Astrocyte of the spinal cord (primary cell): ENCODE measurements around the gene TMEM240.
"Not testable (repeated sequence)": the region's sequence is repeated elsewhere in the genome, so short reads cannot be mapped to it uniquely, and the experiment has no call there.

ENCODE experiments used
- DNase-seq: peaks from one replicate; pipeline ENCODE4 v3.0.0; 2011; ENCODE audit warnings: low read depth, low spot score
- H3K4me3 ChIP-seq: 2 replicates; pipeline ENCODE4 v1.5.1; 2011; ENCODE audit warnings: low read depth, mild to moderate bottlenecking, low read length, moderate library complexity
- CTCF ChIP-seq: IDR thresholded peaks from 2 replicates; pipeline ENCODE4 v1.5.1; 2012; ENCODE audit warnings: low read depth, mild to moderate bottlenecking, low read length, inconsistent platforms
- in situ Hi-C: cut with HindIII; loops from 2 replicates; pipeline ENCODE4 v1.10.0; 2017; ENCODE audit warnings: low sequenced_read_pairs

TMEM240 gene

GRCh38 chr1:1529321-1529720, 11.1 kb downstream of the TMEM240 start:
- in situ Hi-C loops: no loop called here
- no peak for TF ChIP-seq CTCF
- H3K4me3 ChIP-seq: no peak overlapping the region
- no peak for DNase-seq

- DNase-seq: no peak
- TF ChIP-seq CTCF: no peak
- in situ Hi-C loops: no loop called here
- H3K4me3 ChIP-seq: no peak overlapping the region
Measured at GRCh38 chr1:1528301-1529267, 11.8 kb downstream of the TMEM240 start.

- in situ Hi-C loops: no loop called here
- TF ChIP-seq CTCF: no peak
- no peak overlapping the region for H3K4me3 ChIP-seq
Measured at GRCh38 chr1:1527092-1527816, 13.2 kb downstream of the TMEM240 start.

GRCh38 chr1:1526476-1526875, 13.9 kb downstream of the TMEM240 start:
- DNase-seq, H3K4me3 ChIP-seq, in situ Hi-C loops: not testable (repeated sequence)

More at GRCh38 chr1:1527092-1527816, 13.2 kb downstream of the TMEM240 start:
- DNase-seq: no peak

GRCh38 chr1:1524750-1525383, 15.6 kb downstream of the TMEM240 start:
- H3K4me3 ChIP-seq, in situ Hi-C loops, DNase-seq: not testable (repeated sequence)

GRCh38 chr1:1523651-1524050, 16.8 kb downstream of the TMEM240 start:
- in situ Hi-C loops, H3K4me3 ChIP-seq, DNase-seq: not testable (repeated sequence)

GRCh38 chr1:1523226-1523625, 17.2 kb downstream of the TMEM240 start:
- H3K4me3 ChIP-seq, DNase-seq, in situ Hi-C loops: not testable (repeated sequence)

GRCh38 chr1:1522536-1522935, 17.9 kb downstream of the TMEM240 start:
- DNase-seq, H3K4me3 ChIP-seq, in situ Hi-C loops: not testable (repeated sequence)

GRCh38 chr1:1521331-1521730, 19.1 kb downstream of the TMEM240 start:
- no peak overlapping the region for H3K4me3 ChIP-seq
- no peak for DNase-seq
- in situ Hi-C loops: no loop called here
- no peak for TF ChIP-seq CTCF

- in situ Hi-C loops, DNase-seq, H3K4me3 ChIP-seq: not testable (repeated sequence)
Measured at GRCh38 chr1:1519805-1520505, 20.5 kb downstream of the TMEM240 start.

GRCh38 chr1:1518621-1519007, 21.8 kb downstream of the TMEM240 start:
- DNase-seq, H3K4me3 ChIP-seq: not testable (repeated sequence)

More at GRCh38 chr1:1518621-1519007, 21.8 kb downstream of the TMEM240 start:
- in situ Hi-C loops: not testable (repeated sequence)
